Ecto neural progenitor cell (in vitro differentiated cells): ENCODE results near the gene LPAR3.

Experiments
- DNase-seq: peaks from one replicate; pipeline ENCODE4 v3.0.0-alpha.2; 2018; ENCODE audit warnings: low spot score

Gene LPAR3

GRCh38 chr1:84823991-84824390 lies 69.0 kb downstream of the LPAR3 start:
- no peak for DNase-seq

GRCh38 chr1:84823511-84823910 lies 69.5 kb downstream of the LPAR3 start:
- no peak for DNase-seq

- DNase-seq, result no peak
Observed at GRCh38 chr1:84810343-84810742, 82.7 kb downstream of the LPAR3 start.

GRCh38 chr1:84809023-84809422 lies 84.0 kb downstream of the LPAR3 start:
- no peak for DNase-seq

- no peak for DNase-seq
Observed at GRCh38 chr1:84803604-84804003, 89.4 kb downstream of the LPAR3 start.

GRCh38 chr1:84802567-84803232 lies 90.3 kb downstream of the LPAR3 start:
- DNase-seq, result no peak

- no peak for DNase-seq
Observed at GRCh38 chr1:84800090-84801073, 92.6 kb downstream of the LPAR3 start.

GRCh38 chr1:84797603-84798002 lies 95.4 kb downstream of the LPAR3 start:
- no peak for DNase-seq

GRCh38 chr1:84795966-84796600 lies 96.9 kb downstream of the LPAR3 start:
- DNase-seq, result no peak

- DNase-seq, result no peak
Observed at GRCh38 chr1:84795213-84795612, 97.8 kb downstream of the LPAR3 start.

- DNase-seq, result no peak
Observed at GRCh38 chr1:84792421-84792820, 100.6 kb downstream of the LPAR3 start.

- DNase-seq, result no peak
Observed at GRCh38 chr1:84789014-84789413, 104.0 kb downstream of the LPAR3 start.

- no peak for DNase-seq
Observed at GRCh38 chr1:84785271-84786036, 107.6 kb downstream of the LPAR3 start.

GRCh38 chr1:84782881-84783280 lies 110.1 kb downstream of the LPAR3 start:
- no peak for DNase-seq

- DNase-seq, result peak; percentile 83
Observed at GRCh38 chr1:84781946-84782771, 110.8 kb downstream of the LPAR3 start.

GRCh38 chr1:84780000-84780716 lies 112.8 kb downstream of the LPAR3 start:
- DNase-seq, result no peak

GRCh38 chr1:84776639-84777038 lies 116.4 kb downstream of the LPAR3 start:
- no peak for DNase-seq

GRCh38 chr1:84775535-84775920 lies 117.5 kb downstream of the LPAR3 start:
- DNase-seq, result no peak

- peak; percentile 51 for DNase-seq
Observed at GRCh38 chr1:84774669-84775534, 118.1 kb downstream of the LPAR3 start.
